Stomach smooth muscle (tissue), 2 donors: ENCODE data around the gene PRDM4.
"Not testable (repeated sequence)": the region's sequence is repeated elsewhere in the genome, so short reads cannot be mapped to it uniquely, and the experiment has no call there.

Experiments
- H3K27ac ChIP-seq: one replicate; pipeline ENCODE4 v1.7.0; 2013; ENCODE audit warnings: mild to moderate bottlenecking, low read length, inconsistent platforms
- H3K27me3 ChIP-seq, 2 donors: one replicate each; pipeline ENCODE4 v1.7.0; 2013; ENCODE audit warnings: low read length in 2 of 2; ENCODE audit not compliant: insufficient read depth in 2 of 2, control insufficient read depth in 1 of 2
- H3K36me3 ChIP-seq, 2 donors: one replicate each; pipeline ENCODE4 v1.7.0; 2013; ENCODE audit warnings: low read length in 2 of 2; ENCODE audit not compliant: control insufficient read depth in 2 of 2, insufficient read depth in 2 of 2
- H3K4me1 ChIP-seq: one replicate; pipeline ENCODE4 v1.7.0; 2013; ENCODE audit warnings: low read length; ENCODE audit not compliant: control insufficient read depth, insufficient read depth
- H3K4me3 ChIP-seq, 2 donors: one replicate each; pipeline ENCODE4 v1.7.0; 2013; ENCODE audit warnings: low read length in 2 of 2
- H3K9ac ChIP-seq, 2 donors: one replicate each; pipeline ENCODE4 v1.7.0; 2013; ENCODE audit warnings: low read length in 2 of 2, mild to moderate bottlenecking in 1 of 2
- H3K9me3 ChIP-seq, 2 donors: one replicate each; pipeline ENCODE4 v1.7.0; 2013; ENCODE audit warnings: low read length in 2 of 2; ENCODE audit not compliant: control insufficient read depth in 2 of 2
- donor health status: healthy.
- donor health status: Pancreatic carcinoma.

The PRDM4 gene

DNA sequence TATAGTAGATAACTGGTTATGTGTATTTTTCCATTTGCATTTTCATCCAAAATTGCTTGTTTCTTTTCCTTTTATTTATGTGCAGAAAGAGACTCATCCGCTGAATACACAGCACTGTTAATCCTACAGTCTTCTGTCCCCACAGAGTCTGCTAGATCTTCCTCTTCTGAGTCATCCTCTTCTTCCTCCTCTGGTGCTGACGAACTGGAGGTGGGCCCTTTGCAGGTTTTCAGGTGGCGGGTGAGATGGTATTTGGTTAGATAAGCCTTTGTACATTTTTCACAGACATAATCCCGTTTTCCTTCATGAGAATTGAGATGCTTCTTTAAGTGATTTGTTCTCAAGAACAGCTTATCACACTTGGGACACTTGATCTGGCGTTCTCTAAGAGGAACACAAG lies 26.8 kb downstream of the PRDM4 start:
- no peaks in the 10 kb centered on the region for H3K27me3 ChIP-seq
- H3K27ac ChIP-seq: no peak overlapping the region
- no peaks in the 10 kb centered on the region for H3K4me1 ChIP-seq
- no peak overlapping the region for H3K9ac ChIP-seq
- H3K36me3 ChIP-seq: peaks cover 46 to 47% of the 10 kb centered on the region in 2 donors
- no peak overlapping the region for H3K4me3 ChIP-seq
- H3K9me3 ChIP-seq: no peaks in the 10 kb centered on the region

DNA sequence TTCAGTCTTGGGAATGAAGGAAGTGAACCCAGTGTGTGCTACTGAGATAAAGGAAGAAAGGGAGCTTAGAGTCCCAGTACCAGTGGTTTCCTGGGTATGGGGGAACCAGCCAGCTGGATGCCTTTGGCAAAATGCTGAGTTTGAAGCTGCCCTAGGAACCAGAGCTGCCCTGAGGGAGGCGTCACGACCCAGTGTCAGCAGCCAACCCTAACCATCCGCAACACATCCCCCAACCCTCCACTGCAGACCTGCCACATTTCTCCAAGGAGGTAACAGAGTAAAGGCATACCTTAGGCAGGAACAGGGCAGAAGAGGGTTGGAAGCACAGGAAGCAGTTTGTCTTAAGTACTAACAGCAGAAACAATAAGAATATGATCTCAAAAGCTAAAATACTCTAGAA lies 28.6 kb downstream of the PRDM4 start:
- Histone ChIP-seq H3K9me3 (no peaks in the 10 kb centered on the region), H3K27ac (no peak overlapping the region), H3K36me3 (peaks cover 29 to 30% of the 10 kb centered on the region in 2 donors), H3K4me3 (no peak overlapping the region), H3K4me1 (no peaks in the 10 kb centered on the region), H3K9ac (no peak overlapping the region), H3K27me3 (no peaks in the 10 kb centered on the region)

DNA sequence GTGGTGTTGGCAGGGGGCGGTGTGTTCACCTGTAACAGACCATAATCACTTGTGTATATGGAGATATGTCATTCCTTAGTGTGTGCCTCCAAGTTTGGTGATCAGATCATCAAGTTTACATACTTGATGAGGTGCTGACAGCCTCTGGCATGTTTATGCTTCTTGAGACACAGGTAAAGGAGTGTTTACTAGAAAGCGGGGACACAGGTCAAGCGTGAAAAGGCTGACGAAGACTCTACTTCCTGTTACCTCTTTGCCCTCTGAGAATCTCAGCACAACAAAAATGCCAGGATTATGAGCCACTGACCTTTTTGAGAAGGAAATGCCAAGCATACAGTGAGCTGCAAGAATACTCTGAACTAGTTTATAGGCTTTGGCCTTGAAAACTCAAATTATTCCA lies 29.6 kb downstream of the PRDM4 start:
- Histone ChIP-seq H3K27ac (no peak overlapping the region), H3K27me3 (no peaks in the 10 kb centered on the region), H3K9me3 (no peaks in the 10 kb centered on the region), H3K4me3 (no peak overlapping the region), H3K4me1 (no peaks in the 10 kb centered on the region), H3K9ac (no peak overlapping the region), H3K36me3 (peaks cover 21 to 22% of the 10 kb centered on the region in 2 donors)

DNA sequence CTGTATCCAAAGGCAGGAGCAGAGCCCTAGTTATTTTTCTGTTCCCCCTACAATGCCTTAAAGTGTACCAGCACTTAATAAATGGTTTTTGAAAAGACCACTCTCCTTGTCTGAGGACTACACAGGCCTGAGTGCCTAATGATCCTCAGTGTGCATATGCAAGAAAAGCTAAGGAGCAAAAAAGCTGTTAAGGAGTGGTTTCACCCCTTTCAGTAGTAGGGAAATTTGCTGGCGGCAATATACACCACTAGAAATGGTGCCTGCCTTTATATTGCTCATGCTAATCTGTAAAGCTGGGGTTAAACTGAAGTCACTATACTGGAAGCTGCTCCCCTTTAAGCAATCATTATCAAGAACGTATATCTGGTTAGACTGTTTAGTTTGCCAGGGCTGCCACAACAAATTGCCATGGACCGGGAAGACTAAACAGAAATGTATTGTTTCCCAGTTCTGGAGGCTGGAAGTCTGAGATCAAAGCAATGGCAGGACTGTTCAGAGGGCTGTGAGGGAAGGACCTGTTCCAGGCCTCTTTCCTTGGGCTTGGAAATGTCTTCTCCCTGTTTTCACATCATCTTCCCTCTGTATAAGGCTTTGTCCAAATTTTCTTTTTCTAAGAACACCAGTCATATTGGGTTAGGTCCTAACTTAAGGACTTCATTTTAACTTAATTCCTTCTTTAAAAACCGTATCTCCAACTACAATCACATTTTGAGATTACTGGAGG lies 30.2 kb downstream of the PRDM4 start:
- Histone ChIP-seq H3K4me3 (no peak overlapping the region), H3K27me3 (no peaks in the 10 kb centered on the region), H3K9ac (no peak overlapping the region)

DNA sequence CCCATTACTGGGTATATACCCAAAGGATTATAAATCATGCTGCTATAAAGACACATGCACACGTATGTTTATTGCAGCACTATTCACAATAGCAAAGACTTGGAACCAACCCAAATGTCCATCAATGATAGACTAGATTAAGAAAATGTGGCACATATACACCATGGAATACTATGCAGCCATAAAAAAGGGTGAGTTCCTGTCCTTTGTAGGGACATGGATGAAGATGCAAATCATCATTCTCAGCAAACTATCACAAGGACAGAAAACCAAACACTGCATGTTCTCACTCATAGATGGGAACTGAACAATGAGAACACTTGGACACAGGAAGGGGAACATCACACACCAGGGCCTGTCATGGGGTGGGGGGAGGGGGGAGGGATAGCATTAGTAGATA lies 33.2 kb downstream of the PRDM4 start:
- not testable (repeated sequence) for H3K9me3 ChIP-seq, H3K36me3 ChIP-seq, H3K4me1 ChIP-seq, H3K9ac ChIP-seq, H3K27ac ChIP-seq, H3K4me3 ChIP-seq, H3K27me3 ChIP-seq

More for the DNA sequence above, 30.2 kb downstream of the PRDM4 start:
- Histone ChIP-seq H3K4me1 (no peaks in the 10 kb centered on the region), H3K27ac (no peak overlapping the region), H3K36me3 (peaks cover 15 to 17% of the 10 kb centered on the region in 2 donors), H3K9me3 (no peaks in the 10 kb centered on the region)

DNA sequence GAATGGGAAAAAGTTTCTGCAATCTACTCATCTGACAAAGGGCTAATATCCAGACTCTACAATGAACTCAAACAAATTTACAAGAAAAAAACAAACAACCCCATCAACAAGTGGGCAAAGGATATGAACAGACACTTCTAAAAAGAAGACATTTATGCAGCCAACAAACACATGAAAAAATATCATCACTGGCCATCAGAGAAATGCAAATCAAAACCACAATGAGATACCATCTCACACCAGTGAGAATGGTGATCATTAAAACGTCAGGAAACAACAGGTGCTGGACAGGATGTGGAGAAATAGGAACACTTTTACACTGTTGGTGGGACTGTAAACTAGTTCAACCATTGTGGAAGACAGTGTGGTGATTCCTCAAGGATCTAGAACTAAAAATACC lies 33.6 kb downstream of the PRDM4 start:
- H3K27me3 ChIP-seq, H3K9me3 ChIP-seq, H3K27ac ChIP-seq, H3K4me3 ChIP-seq, H3K4me1 ChIP-seq, H3K9ac ChIP-seq, H3K36me3 ChIP-seq: not testable (repeated sequence)

DNA sequence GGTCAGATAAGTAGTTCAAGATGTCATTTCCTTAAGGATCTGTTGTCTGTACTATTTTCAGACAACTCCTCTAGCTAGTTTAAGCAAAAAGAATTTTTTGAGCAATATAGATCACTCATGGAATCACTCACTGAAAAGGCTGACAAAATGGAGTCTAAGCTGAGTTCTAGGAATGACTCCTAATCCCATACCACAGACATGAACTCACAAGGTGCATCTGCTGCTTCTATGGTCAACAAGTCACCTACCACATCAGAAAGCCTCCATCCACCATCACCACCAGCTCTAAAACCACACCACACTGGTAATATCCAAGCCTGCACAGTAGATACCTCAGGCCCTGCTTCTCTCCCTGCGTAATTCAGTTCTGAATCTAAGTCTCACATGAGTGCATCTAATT lies 42.3 kb downstream of the PRDM4 start:
- Histone ChIP-seq H3K9ac (no peak overlapping the region), H3K27ac (no peak overlapping the region), H3K27me3 (no peaks in the 10 kb centered on the region), H3K9me3 (no peaks in the 10 kb centered on the region), H3K36me3 (peaks cover 8 to 12% of the 10 kb centered on the region in 2 donors), H3K4me1 (no peaks in the 10 kb centered on the region), H3K4me3 (no peak overlapping the region)

DNA sequence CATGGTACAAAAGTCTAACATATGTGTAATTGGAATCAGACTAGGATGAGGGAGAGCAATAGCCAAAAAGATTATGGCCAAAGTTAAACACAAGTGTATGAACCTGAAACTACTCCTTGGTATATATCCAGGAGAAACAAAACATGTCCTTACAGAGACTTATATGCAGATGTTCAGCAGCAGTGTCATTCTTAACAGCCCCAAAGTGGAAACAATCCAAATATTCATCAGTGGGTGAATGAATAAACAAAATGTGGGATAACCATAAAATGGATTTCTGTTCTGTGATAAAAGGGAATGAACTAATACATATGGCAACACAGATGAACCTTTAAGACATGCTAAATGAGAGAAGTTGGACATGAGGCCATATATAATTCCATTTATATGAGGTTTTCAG lies 45.2 kb downstream of the PRDM4 start:
- Histone ChIP-seq H3K4me3 (no peak overlapping the region), H3K36me3 (peaks cover 26 to 31% of the 10 kb centered on the region in 2 donors), H3K27ac (no peak overlapping the region), H3K9ac (no peak overlapping the region), H3K9me3 (no peaks in the 10 kb centered on the region), H3K27me3 (no peaks in the 10 kb centered on the region), H3K4me1 (no peaks in the 10 kb centered on the region)

DNA sequence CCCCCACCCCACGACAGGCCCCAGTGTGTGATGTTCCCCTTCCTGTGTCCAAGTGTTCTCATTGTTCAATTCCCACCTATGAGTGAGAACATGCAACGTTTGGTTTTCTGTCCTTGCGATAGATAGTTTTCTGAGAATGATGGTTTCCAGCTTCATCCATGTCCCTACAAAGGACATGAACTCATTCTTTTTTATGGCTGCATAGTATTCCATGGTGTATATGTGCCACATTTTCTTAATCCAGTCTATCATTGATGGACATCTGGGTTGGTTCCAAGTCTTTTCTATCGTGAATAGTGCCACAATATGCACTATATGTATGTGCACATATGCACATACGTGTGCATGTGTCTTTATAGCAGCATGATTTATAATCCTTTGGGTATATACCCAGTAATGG lies 55.4 kb downstream of the PRDM4 start:
- H3K36me3 ChIP-seq: peaks cover 41 to 51% of the 10 kb centered on the region in 2 donors
- H3K4me1 ChIP-seq, H3K27me3 ChIP-seq, H3K27ac ChIP-seq, H3K9ac ChIP-seq, H3K9me3 ChIP-seq, H3K4me3 ChIP-seq: not testable (repeated sequence)

DNA sequence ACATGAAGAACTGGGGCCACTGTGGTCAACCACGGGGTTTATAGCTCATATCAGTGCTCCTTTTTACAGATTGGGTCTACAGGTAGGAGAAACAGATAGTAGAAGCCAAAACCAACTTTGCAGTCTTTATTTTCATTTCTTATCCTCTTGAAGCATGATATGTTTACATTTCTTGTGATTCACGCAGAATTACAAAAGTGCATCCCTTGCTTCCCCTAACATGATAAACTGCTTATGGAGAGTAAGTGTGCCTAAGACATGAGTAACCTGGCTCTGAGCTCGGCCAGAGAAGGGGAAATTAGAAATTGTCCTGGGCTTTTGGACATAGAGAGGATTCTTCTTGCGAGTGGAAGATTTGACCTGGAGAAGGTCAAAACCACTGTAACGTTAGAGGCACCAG lies 56.9 kb downstream of the PRDM4 start:
- Histone ChIP-seq H3K9me3 (peaks cover 0 to 5% of the 10 kb centered on the region in 2 donors), H3K36me3 (peaks cover 51 to 58% of the 10 kb centered on the region in 2 donors), H3K4me1 (no peaks in the 10 kb centered on the region), H3K4me3 (no peak overlapping the region), H3K27ac (no peak overlapping the region), H3K9ac (no peak overlapping the region), H3K27me3 (no peaks in the 10 kb centered on the region)

DNA sequence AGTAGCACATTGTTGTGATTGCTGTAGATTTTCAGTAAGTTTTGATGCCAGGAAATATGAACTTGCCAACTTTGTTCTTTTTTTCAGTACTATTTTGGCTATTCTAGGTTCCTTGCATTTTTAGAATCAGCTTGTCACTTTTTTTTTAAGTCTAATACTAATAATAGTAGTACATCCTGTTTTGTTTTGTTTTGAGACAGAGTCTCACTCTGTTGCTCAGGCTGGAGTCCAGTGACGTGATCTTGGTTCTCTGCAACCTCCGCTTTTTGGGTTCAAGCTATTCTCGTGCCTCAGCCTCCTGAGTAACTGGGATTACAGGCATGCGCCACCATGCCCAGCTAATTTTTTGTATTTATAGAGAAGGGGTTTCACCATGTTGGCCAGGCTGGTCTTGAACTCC lies 58.8 kb downstream of the PRDM4 start:
- Histone ChIP-seq H3K27me3 (no peaks in the 10 kb centered on the region), H3K4me1 (no peaks in the 10 kb centered on the region), H3K27ac (no peak overlapping the region), H3K9me3 (peaks cover 0 to 5% of the 10 kb centered on the region in 2 donors), H3K36me3 (peaks cover 55 to 60% of the 10 kb centered on the region in 2 donors), H3K9ac (no peak overlapping the region), H3K4me3 (no peak overlapping the region)
